ENCODE measurements around the gene IGSF21. TPM values are rescaled to one million over a fixed set of nuclear protein-coding genes. Genes with fewer than 3 reads are reported as not detected.

The IGSF21 gene
- total RNA-seq, 1 donor from 2014 or later, result 2.6 TPM

- DNase-seq (ENCODE audit: low spot score), result no peak
These were observed 97.7 kb downstream of the IGSF21 start for GRCh38 chr1:18205319-18205718.

- no peak for DNase-seq (ENCODE audit: low spot score)
These were observed 104.2 kb downstream of the IGSF21 start for GRCh38 chr1:18211764-18212163.

GRCh38 chr1:18217398-18218043 lies 109.9 kb downstream of the IGSF21 start:
- DNase-seq (ENCODE audit: low spot score), result no peak

GRCh38 chr1:18229625-18230024 lies 122.0 kb downstream of the IGSF21 start:
- no peak for DNase-seq (ENCODE audit: low spot score)

- DNase-seq (ENCODE audit: low spot score), result no peak
These were observed 122.7 kb downstream of the IGSF21 start for GRCh38 chr1:18230321-18230720.

GRCh38 chr1:18230840-18231239 lies 123.2 kb downstream of the IGSF21 start:
- DNase-seq (ENCODE audit: low spot score), result no peak

- no peak for DNase-seq (ENCODE audit: low spot score)
These were observed 124.5 kb downstream of the IGSF21 start for GRCh38 chr1:18232052-18232451.

GRCh38 chr1:18233176-18233864 lies 125.7 kb downstream of the IGSF21 start:
- DNase-seq (ENCODE audit: low spot score), result no peak

GRCh38 chr1:18234790-18235242 lies 127.2 kb downstream of the IGSF21 start:
- DNase-seq (ENCODE audit: low spot score), result no peak

GRCh38 chr1:18237371-18237770 lies 129.8 kb downstream of the IGSF21 start:
- DNase-seq (ENCODE audit: low spot score), result no peak

GRCh38 chr1:18238190-18238589 lies 130.6 kb downstream of the IGSF21 start:
- no peak for DNase-seq (ENCODE audit: low spot score)

- DNase-seq (ENCODE audit: low spot score), result no peak
These were observed 132.1 kb downstream of the IGSF21 start for GRCh38 chr1:18239671-18240070.

GRCh38 chr1:18240906-18241305 lies 133.3 kb downstream of the IGSF21 start:
- no peak for DNase-seq (ENCODE audit: low spot score)

- no peak for DNase-seq (ENCODE audit: low spot score)
These were observed 134.3 kb downstream of the IGSF21 start for GRCh38 chr1:18241891-18242290.

GRCh38 chr1:18243503-18244175 lies 136.0 kb downstream of the IGSF21 start:
- DNase-seq (ENCODE audit: low spot score), result no peak

- no peak for DNase-seq (ENCODE audit: low spot score)
These were observed 137.2 kb downstream of the IGSF21 start for GRCh38 chr1:18244762-18245161.

- DNase-seq (ENCODE audit: low spot score), result no peak
These were observed 138.0 kb downstream of the IGSF21 start for GRCh38 chr1:18245647-18246046.

GRCh38 chr1:18246543-18246942 lies 138.9 kb downstream of the IGSF21 start:
- DNase-seq (ENCODE audit: low spot score), result no peak

GRCh38 chr1:18247151-18247550 lies 139.6 kb downstream of the IGSF21 start:
- DNase-seq (ENCODE audit: low spot score), result no peak

- DNase-seq (ENCODE audit: low spot score), result no peak
These were observed 142.0 kb downstream of the IGSF21 start for GRCh38 chr1:18249631-18250030.

GRCh38 chr1:18253093-18253492 lies 145.5 kb downstream of the IGSF21 start:
- no peak for DNase-seq (ENCODE audit: low spot score)

Measured in mesenteric fat pad (tissue), 1 donor.